ENCODE results near the gene CTU2.

The CTU2 gene

DNA sequence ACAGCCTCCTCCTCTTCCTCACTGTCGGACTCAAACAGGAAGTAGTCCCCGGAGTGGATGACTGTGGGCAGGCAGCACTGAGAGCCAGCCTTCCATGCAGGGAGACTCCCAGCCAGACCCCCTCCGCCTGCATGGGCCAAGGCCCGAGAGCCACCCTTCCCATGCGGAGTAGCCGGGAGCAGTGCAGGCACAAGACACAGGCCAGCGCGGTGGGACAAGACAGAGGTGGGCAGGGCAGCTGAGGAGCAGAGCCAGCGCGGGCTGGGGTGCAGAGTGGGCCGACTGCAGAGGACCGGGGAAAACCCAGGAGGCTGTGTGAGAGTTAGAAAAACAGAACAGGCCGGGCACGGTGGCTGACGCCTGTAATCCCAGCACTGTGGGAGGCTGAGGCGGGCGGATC, 17.6 kb downstream of the CTU2 start:
- TF ChIP-seq EGR1 (IDR thresholded peaks at IDR 0.05) (no peak), NFIC (IDR thresholded peaks at IDR 0.05) (no peak), TAF1 (IDR thresholded peaks at IDR 0.05; ENCODE audit: low read depth) (no peak), RAD21 (IDR thresholded peaks at IDR 0.05; ENCODE audit: low read depth) (no peak), YY1 (IDR thresholded peaks at IDR 0.05; ENCODE audit: low read depth) (no peak), ZBTB7A (IDR thresholded peaks at IDR 0.05; ENCODE audit: low read depth) (no peak), EP300 (IDR thresholded peaks at IDR 0.05; ENCODE audit: borderline replicate concordance) (no peak), CREB1 (IDR thresholded peaks at IDR 0.05; ENCODE audit: low read depth) (no peak), TEAD4 (IDR thresholded peaks at IDR 0.05) (no peak), FOXM1 (IDR thresholded peaks at IDR 0.05; ENCODE audit: borderline replicate concordance, low read depth) (no peak), TCF12 (IDR thresholded peaks at IDR 0.05; ENCODE audit: low read depth) (no peak), CEBPB (IDR thresholded peaks at IDR 0.05) (no peak)
- TF ChIP-seq, protein P1, sequence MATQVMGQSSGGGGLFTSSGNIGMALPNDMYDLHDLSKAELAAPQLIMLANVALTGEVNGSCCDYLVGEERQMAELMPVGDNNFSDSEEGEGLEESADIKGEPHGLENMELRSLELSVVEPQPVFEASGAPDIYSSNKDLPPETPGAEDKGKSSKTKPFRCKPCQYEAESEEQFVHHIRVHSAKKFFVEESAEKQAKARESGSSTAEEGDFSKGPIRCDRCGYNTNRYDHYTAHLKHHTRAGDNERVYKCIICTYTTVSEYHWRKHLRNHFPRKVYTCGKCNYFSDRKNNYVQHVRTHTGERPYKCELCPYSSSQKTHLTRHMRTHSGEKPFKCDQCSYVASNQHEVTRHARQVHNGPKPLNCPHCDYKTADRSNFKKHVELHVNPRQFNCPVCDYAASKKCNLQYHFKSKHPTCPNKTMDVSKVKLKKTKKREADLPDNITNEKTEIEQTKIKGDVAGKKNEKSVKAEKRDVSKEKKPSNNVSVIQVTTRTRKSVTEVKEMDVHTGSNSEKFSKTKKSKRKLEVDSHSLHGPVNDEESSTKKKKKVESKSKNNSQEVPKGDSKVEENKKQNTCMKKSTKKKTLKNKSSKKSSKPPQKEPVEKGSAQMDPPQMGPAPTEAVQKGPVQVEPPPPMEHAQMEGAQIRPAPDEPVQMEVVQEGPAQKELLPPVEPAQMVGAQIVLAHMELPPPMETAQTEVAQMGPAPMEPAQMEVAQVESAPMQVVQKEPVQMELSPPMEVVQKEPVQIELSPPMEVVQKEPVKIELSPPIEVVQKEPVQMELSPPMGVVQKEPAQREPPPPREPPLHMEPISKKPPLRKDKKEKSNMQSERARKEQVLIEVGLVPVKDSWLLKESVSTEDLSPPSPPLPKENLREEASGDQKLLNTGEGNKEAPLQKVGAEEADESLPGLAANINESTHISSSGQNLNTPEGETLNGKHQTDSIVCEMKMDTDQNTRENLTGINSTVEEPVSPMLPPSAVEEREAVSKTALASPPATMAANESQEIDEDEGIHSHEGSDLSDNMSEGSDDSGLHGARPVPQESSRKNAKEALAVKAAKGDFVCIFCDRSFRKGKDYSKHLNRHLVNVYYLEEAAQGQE (IDR thresholded peaks at IDR 0.05; ENCODE audit: low read depth), result no peak
- TF ChIP-seq, protein P2, sequence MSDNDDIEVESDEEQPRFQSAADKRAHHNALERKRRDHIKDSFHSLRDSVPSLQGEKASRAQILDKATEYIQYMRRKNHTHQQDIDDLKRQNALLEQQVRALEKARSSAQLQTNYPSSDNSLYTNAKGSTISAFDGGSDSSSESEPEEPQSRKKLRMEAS (IDR thresholded peaks at IDR 0.05), result no peak
- TF ChIP-seq, protein P3, sequence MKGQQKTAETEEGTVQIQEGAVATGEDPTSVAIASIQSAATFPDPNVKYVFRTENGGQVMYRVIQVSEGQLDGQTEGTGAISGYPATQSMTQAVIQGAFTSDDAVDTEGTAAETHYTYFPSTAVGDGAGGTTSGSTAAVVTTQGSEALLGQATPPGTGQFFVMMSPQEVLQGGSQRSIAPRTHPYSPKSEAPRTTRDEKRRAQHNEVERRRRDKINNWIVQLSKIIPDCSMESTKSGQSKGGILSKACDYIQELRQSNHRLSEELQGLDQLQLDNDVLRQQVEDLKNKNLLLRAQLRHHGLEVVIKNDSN (IDR thresholded peaks at IDR 0.05), result no peak

DNA sequence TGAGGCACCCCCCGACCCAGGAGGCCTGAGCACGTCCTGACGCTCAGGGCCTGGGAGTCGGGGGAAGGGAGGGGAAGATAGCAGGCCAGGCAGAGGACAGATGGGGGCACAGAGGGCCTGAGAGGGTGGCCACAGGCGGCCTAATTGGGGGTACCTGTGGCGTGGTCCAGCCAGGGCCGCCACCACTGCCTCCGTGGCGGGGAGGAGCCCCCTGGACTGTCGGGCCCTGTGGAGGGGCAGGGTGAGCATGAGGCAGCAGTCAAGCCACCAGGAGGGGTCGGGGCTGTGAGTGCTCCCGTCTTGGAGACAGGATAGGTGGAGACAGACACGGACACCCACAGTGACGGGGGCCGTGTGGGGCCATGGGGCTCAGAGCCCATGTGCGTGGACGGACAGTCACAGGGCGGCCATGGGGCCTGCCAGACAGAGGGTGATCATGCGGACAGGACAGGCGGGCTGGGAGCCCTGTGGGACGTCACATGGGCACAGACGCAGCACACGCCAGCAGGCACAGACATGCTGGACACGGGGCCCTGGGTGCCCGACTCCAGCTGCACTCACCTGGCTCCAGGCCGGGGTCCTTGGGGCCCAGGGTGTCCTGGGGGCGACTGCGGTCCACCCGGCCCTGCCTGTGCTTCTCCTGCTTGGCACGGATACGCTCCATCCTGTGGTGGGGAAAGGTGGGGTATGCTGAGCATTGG, 18.7 kb downstream of the CTU2 start:
- TF ChIP-seq EGR1 (IDR thresholded peaks at IDR 0.05), result no peak
- TF ChIP-seq, protein P3 (IDR thresholded peaks at IDR 0.05), result no peak
- TF ChIP-seq, protein P2 (IDR thresholded peaks at IDR 0.05), result no peak
- TF ChIP-seq EP300 (IDR thresholded peaks at IDR 0.05; ENCODE audit: borderline replicate concordance), result no peak

DNA sequence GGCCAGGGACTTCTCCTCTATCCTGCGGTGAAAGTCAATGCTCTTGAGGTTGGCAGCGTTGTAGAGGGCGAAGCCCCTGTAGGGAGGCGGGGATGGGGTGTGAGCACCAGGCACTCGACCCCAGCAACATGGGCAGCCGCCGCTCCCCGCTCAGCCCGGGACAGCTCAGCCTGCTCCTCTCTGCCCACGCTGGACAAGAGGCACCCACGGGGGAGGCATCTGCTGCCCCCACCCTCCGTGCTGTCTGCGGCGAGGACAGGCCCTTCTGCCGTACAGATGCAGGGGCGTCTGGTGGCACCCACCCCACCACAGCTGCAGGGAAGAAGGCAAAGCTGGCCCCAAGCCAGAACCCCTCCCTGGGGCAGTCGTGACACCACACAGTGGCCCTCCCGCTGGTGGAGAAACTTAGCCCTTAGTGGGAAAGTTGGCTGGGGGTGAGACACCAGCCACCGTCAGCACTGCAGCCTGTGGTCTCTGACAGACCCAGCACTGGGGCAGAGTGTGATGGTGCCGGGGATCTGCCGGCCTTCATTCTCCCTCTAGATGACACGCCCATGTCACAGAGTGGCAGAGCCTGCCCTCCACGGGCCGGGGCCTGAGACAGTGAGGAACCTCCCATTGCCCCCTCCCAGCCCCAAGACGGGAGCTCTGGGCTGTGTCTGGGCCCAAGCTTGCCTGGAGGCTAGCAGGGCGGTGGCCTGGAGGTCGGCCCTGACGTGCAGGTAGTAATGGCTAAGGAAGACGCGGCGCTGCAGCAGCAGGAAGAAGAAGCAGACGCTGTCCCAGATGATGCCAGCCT, 19.5 kb downstream of the CTU2 start:
- 0 out of 2 replicates have a peak, but pooled peaks have one; percentile 35 for TF ChIP-seq NFIC (IDR thresholded peaks at IDR 0.05)
- TF ChIP-seq, protein P2 (IDR thresholded peaks at IDR 0.05), result no peak

DNA sequence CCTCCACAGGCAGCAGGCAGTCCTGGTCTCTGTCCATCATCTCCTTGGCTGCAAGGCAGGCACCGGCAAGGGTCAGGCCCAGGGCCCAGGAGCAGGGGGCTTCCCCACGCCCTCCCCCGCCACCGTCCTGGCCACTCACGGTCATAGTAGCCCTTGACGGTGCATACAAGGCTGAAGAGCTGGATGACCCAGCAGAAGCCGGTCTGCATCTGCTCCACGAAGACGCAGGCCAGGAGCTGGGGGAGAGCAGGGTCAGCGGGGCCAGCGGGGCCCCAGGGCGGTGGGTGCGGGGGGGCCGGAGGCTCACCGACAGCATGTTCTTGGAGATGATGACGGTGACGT, 20.1 kb downstream of the CTU2 start:
- TF ChIP-seq ZBTB7A (IDR thresholded peaks at IDR 0.05; ENCODE audit: low read depth) (no peak), TCF12 (IDR thresholded peaks at IDR 0.05; ENCODE audit: low read depth) (no peak), CEBPB (IDR thresholded peaks at IDR 0.05) (no peak), EGR1 (IDR thresholded peaks at IDR 0.05) (no peak), EP300 (IDR thresholded peaks at IDR 0.05; ENCODE audit: borderline replicate concordance) (no peak), YY1 (IDR thresholded peaks at IDR 0.05; ENCODE audit: low read depth) (no peak), TAF1 (IDR thresholded peaks at IDR 0.05; ENCODE audit: low read depth) (no peak), FOXM1 (IDR thresholded peaks at IDR 0.05; ENCODE audit: borderline replicate concordance, low read depth) (no peak), NFIC (IDR thresholded peaks at IDR 0.05) (no peak), TEAD4 (IDR thresholded peaks at IDR 0.05) (no peak), RAD21 (IDR thresholded peaks at IDR 0.05; ENCODE audit: low read depth) (no peak), CREB1 (IDR thresholded peaks at IDR 0.05; ENCODE audit: low read depth) (no peak)
- TF ChIP-seq, protein P2 (IDR thresholded peaks at IDR 0.05), result no peak
- TF ChIP-seq, protein P1 (IDR thresholded peaks at IDR 0.05; ENCODE audit: low read depth), result no peak
- TF ChIP-seq, protein P3 (IDR thresholded peaks at IDR 0.05), result no peak

DNA sequence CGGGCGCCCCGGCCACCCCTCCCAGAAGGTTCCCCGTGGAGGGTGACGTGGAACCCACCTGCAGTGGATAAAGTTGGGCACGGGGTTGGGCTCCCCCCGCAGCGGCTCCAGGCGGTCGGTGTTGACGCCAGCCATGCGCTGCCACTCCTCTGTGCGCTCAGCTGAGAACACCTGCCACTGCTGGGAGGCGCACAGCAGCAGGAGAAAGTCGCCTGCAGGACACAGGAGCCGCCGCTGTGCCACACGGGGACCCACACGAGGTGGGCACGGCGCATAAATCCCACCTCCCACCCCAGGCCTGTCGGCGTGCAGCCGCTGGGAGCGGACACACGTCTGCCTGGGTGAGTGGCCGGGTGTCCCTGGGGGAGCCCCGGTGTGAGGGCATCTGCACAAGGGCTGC, 20.7 kb downstream of the CTU2 start:
- no peak for TF ChIP-seq YY1 (IDR thresholded peaks at IDR 0.05; ENCODE audit: low read depth)
- TF ChIP-seq TAF1 (IDR thresholded peaks at IDR 0.05; ENCODE audit: low read depth), result no peak
- TF ChIP-seq, protein P2 (IDR thresholded peaks at IDR 0.05), result no peak
- TF ChIP-seq, protein P3 (IDR thresholded peaks at IDR 0.05), result no peak
- TF ChIP-seq ZBTB7A (IDR thresholded peaks at IDR 0.05; ENCODE audit: low read depth), result no peak
- TF ChIP-seq, protein P1 (IDR thresholded peaks at IDR 0.05; ENCODE audit: low read depth), result no peak

All from Ishikawa (cell line).